K562 (cell line): ENCODE results near the gene MAP1A. TPM values are rescaled to one million over a fixed set of nuclear protein-coding genes. Genes with fewer than 3 reads are reported as not detected.

Experiments
- ARID1B ChIP-seq: fragments of 450-650 bp; IDR thresholded peaks from 2 replicates; pipeline ENCODE4 v1.6.1; 2016; ENCODE audit warnings: antibody characterized with exemption, mild to moderate bottlenecking, inconsistent platforms
- GATA2 ChIP-seq: sonication (generic); formaldehyde crosslinking; IDR thresholded peaks from 2 replicates; pipeline ENCODE4 v1.4.0; 2020; ENCODE audit warnings: mild to moderate bottlenecking, missing genetic modification reagents
- MYBL2 ChIP-seq, 2 experiments: fragments of 450-650 bp in 1 of 2; sonication (generic) in 1 of 2; formaldehyde crosslinking in 1 of 2; IDR thresholded peaks; 2 replicates each; pipeline versions ENCODE4 v1.6.1 to v1.8.1; 2017 to 2022; ENCODE audit warnings: borderline replicate concordance in 1 of 2, inconsistent platforms in 1 of 2, low read depth in 1 of 2, mild to moderate bottlenecking in 1 of 2, missing genetic modification reagents in 1 of 2, moderate library complexity in 1 of 2
- NRF1 ChIP-seq, 2 experiments: fragments of 450-650 bp; IDR thresholded peaks in 1 of 2; conservative IDR thresholded peaks in 1 of 2; 2 replicates each; pipeline ENCODE4 v1.6.1; 2014; ENCODE audit warnings: mild to moderate bottlenecking in 2 of 2
- PML ChIP-seq: IDR thresholded peaks from 2 replicates; pipeline ENCODE4 v1.6.1; 2012; ENCODE audit warnings: low read length, inconsistent platforms
- TARDBP ChIP-seq: fragments of 450-650 bp; IDR thresholded peaks from 2 replicates; pipeline ENCODE4 v1.6.1; 2016
- TEAD1 ChIP-seq, 2 experiments: fragments of 450-650 bp in 1 of 2; sonication (generic) in 1 of 2; formaldehyde crosslinking; IDR thresholded peaks; 2 replicates each; pipeline versions ENCODE4 v1.4.0 to v1.8.0; 2020 to 2022; ENCODE audit warnings: mild to moderate bottlenecking in 2 of 2, missing genetic modification reagents in 1 of 2
- TEAD2 ChIP-seq: fragments of 450-650 bp; IDR thresholded peaks from 2 replicates; pipeline ENCODE4 v1.6.1; 2016; ENCODE audit warnings: missing genetic modification characterization, control low read depth, missing compliant biosample characterization
- U2AF2 ChIP-seq: fragments of 200-400 bp; formaldehyde crosslinking; optimal IDR thresholded peaks from 2 replicates; pipeline ENCODE3; 2017; ENCODE audit warnings: low read depth, mild to moderate bottlenecking, low read length
- ZEB2 ChIP-seq: fragments of 450-650 bp; IDR thresholded peaks from 2 replicates; pipeline ENCODE4 v1.6.1; 2016
- ZFX ChIP-seq: sonication (generic); formaldehyde crosslinking; IDR thresholded peaks from 2 replicates; pipeline ENCODE4 v1.8.0; 2022; ENCODE audit warnings: mild to moderate bottlenecking, missing genetic modification reagents, moderate library complexity
- ZNF384 ChIP-seq: IDR thresholded peaks from 2 replicates; pipeline ENCODE4 v1.6.1; 2012; ENCODE audit warnings: low read depth, low read length, improper control_type of control experiment
- ZSCAN32 ChIP-seq: fragments of 450-650 bp; formaldehyde crosslinking; IDR thresholded peaks from 2 replicates; pipeline ENCODE4 v1.4.0; 2020; ENCODE audit warnings: mild to moderate bottlenecking, moderate library complexity
- polyA plus RNA-seq, 8 experiments: library from polyadenylated mRNA; depleted of rRNA in 4 of 8; stranded (reverse) in 5 of 8; unstranded in 3 of 8; fragments of >200 nt; fragmentation: Nextera tagmentation in 2 of 8; fragmentation: Illumina TruSeq in 1 of 8; extraction: Ambion mirVana in 2 of 8; extraction: Trizol in 1 of 8; gene quantifications; 2 replicates each; pipeline versions ENCODE4 v1.2.1 to v1.2.3, GENCODE V29; 2011 to 2014; ENCODE audit warnings: inconsistent platforms in 1 of 8, missing spikeins in 1 of 8
- total RNA-seq, 7 experiments: library from RNA; depleted of rRNA in 6 of 7; stranded (reverse); fragments of >200 nt in 6 of 7; fragmentation: Illumina TruSeq in 2 of 7; extraction: Trizol in 2 of 7; gene quantifications; 2 replicates each; pipeline versions ENCODE4 v1.2.1 to v1.2.3, GENCODE V29; 2011 to 2021; ENCODE audit warnings: low replicate concordance in 1 of 7
- TF ChIP-seq, protein P1 (sequence below): sonication (generic); formaldehyde crosslinking; IDR thresholded peaks from 2 replicates; pipeline ENCODE4 v1.8.0; 2022; ENCODE audit warnings: mild to moderate bottlenecking, missing genetic modification reagents
- TF ChIP-seq, protein P2 (sequence below): fragments of 250-450 bp; sonication (Bioruptor Pico); IDR thresholded peaks from 2 replicates; pipeline ENCODE4 v1.4.0; 2020; ENCODE audit warnings: mild to moderate bottlenecking, moderate library complexity
- TF ChIP-seq, protein P3 (sequence below): conservative IDR thresholded peaks from 2 replicates; pipeline ENCODE4 v1.6.1; 2011; ENCODE audit warnings: low read depth, mild to moderate bottlenecking, low read length; ENCODE audit not compliant: control insufficient read depth
- TF ChIP-seq, protein P4 (sequence below): fragments of 450-650 bp; IDR thresholded peaks from 2 replicates; pipeline ENCODE4 v1.7.1; 2018; ENCODE audit warnings: mild to moderate bottlenecking, low read depth; ENCODE audit not compliant: partially characterized antibody
- TF ChIP-seq, protein P5 (sequence below): fragments of 250-450 bp; sonication (Bioruptor Pico); IDR thresholded peaks from 2 replicates; pipeline ENCODE4 v1.5.0; 2021

MAP1A gene
- total and polyA plus RNA-seq, 9 of the 15 experiments (the other 6 are each of a cell fraction or from before 2014, with no cell fraction given), result 2.0 to 20.3 (median 7.3) TPM

DNA sequence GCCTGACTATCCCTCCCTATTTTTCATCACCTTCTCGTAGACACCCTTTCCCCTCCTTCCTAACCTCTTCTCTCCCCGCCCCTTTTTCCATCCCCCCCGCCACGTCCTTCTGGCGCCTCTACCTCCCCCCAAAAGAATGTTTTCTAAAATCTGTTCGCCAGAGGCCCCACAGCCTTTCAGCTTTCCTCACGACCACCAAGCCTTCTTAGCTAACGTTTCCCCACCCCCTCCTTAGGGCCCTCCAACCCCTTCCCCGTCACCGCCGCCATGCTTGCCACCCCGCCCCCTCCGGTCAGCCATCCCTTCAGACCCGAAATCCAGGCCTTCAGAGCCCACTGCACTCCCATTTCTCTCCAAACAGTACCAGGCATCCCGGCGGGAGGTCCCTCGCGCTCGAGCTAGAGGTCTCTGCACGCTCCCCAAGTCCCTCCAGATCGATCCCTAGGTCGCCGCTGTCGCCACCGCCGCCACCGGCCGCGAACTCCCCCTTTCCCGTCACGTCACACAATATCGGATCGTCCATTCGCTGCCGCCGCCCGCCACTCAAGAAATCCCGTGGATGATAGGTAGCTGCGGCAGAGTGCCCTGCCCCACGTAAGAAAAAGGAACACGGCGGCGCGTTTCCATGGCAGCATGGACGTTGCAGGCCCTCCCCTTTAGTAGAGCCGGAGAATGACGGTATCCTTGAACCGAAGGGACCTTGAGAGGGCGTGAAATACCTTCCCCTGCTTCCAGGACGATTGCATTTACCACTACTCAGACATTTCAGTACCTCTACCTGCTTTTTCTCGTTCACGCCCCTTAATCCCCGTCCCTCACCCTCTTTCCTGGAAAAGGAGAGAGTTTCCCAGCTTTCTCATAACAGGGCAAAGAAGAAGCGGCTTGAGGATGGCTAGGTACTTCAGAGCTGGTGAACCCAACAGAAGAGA lies 24.5 kb upstream of the MAP1A start, which contains the start of gene TP53BP1 (continued):
- no peak for TF ChIP-seq MYBL2 (IDR thresholded peaks at IDR 0.05; ENCODE audit: low read depth)
- TF ChIP-seq MYBL2 (CRISPR knock-in tag; IDR thresholded peaks at IDR 0.05; ENCODE audit: borderline replicate concordance), result no peak
- TF ChIP-seq TARDBP, result no peak
- 0 out of 4 replicates have a peak, but pooled peaks of 1 of the 2 experiments have one; percentile 45 for TF ChIP-seq TEAD1 (CRISPR knock-in tag; IDR thresholded peaks at IDR 0.05)
- TF ChIP-seq, protein P1, sequence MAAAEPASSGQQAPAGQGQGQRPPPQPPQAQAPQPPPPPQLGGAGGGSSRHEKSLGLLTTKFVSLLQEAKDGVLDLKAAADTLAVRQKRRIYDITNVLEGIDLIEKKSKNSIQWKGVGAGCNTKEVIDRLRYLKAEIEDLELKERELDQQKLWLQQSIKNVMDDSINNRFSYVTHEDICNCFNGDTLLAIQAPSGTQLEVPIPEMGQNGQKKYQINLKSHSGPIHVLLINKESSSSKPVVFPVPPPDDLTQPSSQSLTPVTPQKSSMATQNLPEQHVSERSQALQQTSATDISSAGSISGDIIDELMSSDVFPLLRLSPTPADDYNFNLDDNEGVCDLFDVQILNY (CRISPR knock-in tag), result no peak
- no peak for TF ChIP-seq PML
- TF ChIP-seq, protein P2, sequence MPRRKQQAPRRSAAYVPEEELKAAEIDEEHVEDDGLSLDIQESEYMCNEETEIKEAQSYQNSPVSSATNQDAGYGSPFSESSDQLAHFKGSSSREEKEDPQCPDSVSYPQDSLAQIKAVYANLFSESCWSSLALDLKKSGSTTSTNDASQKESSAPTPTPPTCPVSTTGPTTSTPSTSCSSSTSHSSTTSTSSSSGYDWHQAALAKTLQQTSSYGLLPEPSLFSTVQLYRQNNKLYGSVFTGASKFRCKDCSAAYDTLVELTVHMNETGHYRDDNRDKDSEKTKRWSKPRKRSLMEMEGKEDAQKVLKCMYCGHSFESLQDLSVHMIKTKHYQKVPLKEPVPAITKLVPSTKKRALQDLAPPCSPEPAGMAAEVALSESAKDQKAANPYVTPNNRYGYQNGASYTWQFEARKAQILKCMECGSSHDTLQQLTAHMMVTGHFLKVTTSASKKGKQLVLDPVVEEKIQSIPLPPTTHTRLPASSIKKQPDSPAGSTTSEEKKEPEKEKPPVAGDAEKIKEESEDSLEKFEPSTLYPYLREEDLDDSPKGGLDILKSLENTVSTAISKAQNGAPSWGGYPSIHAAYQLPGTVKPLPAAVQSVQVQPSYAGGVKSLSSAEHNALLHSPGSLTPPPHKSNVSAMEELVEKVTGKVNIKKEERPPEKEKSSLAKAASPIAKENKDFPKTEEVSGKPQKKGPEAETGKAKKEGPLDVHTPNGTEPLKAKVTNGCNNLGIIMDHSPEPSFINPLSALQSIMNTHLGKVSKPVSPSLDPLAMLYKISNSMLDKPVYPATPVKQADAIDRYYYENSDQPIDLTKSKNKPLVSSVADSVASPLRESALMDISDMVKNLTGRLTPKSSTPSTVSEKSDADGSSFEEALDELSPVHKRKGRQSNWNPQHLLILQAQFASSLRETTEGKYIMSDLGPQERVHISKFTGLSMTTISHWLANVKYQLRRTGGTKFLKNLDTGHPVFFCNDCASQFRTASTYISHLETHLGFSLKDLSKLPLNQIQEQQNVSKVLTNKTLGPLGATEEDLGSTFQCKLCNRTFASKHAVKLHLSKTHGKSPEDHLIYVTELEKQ, result no peak
- TF ChIP-seq NRF1 (conservative IDR thresholded peaks at IDR 0.05 in 1 of 2, IDR thresholded peaks at IDR 0.05 in 1 of 2), result peak; percentile 52 to 60
- TF ChIP-seq ZEB2, result peak; percentile 59
- TF ChIP-seq, protein P3, sequence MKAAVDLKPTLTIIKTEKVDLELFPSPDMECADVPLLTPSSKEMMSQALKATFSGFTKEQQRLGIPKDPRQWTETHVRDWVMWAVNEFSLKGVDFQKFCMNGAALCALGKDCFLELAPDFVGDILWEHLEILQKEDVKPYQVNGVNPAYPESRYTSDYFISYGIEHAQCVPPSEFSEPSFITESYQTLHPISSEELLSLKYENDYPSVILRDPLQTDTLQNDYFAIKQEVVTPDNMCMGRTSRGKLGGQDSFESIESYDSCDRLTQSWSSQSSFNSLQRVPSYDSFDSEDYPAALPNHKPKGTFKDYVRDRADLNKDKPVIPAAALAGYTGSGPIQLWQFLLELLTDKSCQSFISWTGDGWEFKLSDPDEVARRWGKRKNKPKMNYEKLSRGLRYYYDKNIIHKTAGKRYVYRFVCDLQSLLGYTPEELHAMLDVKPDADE, result no peak; the same call in 1 of the 2 replicates
- no peak for TF ChIP-seq TEAD2 (tag)
- TF ChIP-seq ZFX (CRISPR knock-in tag), result peak; percentile 57
- no peak for TF ChIP-seq GATA2
- no peak for TF ChIP-seq ZNF384
- no peak for TF ChIP-seq ARID1B
- TF ChIP-seq, protein P4, sequence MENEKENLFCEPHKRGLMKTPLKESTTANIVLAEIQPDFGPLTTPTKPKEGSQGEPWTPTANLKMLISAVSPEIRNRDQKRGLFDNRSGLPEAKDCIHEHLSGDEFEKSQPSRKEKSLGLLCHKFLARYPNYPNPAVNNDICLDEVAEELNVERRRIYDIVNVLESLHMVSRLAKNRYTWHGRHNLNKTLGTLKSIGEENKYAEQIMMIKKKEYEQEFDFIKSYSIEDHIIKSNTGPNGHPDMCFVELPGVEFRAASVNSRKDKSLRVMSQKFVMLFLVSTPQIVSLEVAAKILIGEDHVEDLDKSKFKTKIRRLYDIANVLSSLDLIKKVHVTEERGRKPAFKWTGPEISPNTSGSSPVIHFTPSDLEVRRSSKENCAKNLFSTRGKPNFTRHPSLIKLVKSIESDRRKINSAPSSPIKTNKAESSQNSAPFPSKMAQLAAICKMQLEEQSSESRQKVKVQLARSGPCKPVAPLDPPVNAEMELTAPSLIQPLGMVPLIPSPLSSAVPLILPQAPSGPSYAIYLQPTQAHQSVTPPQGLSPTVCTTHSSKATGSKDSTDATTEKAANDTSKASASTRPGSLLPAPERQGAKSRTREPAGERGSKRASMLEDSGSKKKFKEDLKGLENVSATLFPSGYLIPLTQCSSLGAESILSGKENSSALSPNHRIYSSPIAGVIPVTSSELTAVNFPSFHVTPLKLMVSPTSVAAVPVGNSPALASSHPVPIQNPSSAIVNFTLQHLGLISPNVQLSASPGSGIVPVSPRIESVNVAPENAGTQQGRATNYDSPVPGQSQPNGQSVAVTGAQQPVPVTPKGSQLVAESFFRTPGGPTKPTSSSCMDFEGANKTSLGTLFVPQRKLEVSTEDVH, result no peak
- no peak for TF ChIP-seq U2AF2
- TF ChIP-seq, protein P5, sequence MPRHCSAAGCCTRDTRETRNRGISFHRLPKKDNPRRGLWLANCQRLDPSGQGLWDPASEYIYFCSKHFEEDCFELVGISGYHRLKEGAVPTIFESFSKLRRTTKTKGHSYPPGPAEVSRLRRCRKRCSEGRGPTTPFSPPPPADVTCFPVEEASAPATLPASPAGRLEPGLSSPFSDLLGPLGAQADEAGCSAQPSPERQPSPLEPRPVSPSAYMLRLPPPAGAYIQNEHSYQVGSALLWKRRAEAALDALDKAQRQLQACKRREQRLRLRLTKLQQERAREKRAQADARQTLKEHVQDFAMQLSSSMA (CRISPR knock-in tag), result no peak
- TF ChIP-seq ZSCAN32 (CRISPR knock-in tag), result no peak
